Activated T-helper 2 cell treated with anti-CD3 and anti-CD28 coated beads, Interferon-gamma antibody, Interleukin-2, Interleukin-4, amounts not matched to agents 10 μg/mL and 5 μg/mL and 100 μg/mL, durations not matched to agents 14 hours and 24 hours and 36 hours (primary cell): Measurements from ENCODE around the gene FAM222B. TPM values are rescaled to one million over a fixed set of nuclear protein-coding genes. Genes with fewer than 3 reads are reported as not detected.

Experiments
- DNase-seq: peaks from one replicate; pipeline ENCODE4 v3.0.0; 2021; ENCODE audit warnings: low spot score
- H3K27ac Mint-ChIP-seq: one replicate; pipeline ENCODE4 v1.8.0; 2021; ENCODE audit warnings: mixed read lengths
- H3K27me3 Mint-ChIP-seq: one replicate; pipeline ENCODE4 v1.8.0; 2021; ENCODE audit warnings: low read depth, mixed read lengths
- H3K36me3 Mint-ChIP-seq: one replicate; pipeline ENCODE4 v1.8.0; 2021; ENCODE audit warnings: low read depth, mixed read lengths
- H3K4me1 Mint-ChIP-seq: one replicate; pipeline ENCODE4 v1.8.0; 2021; ENCODE audit warnings: low read depth, mixed read lengths
- H3K4me3 Mint-ChIP-seq: one replicate; pipeline ENCODE4 v1.8.0; 2021; ENCODE audit warnings: low read depth, mild to moderate bottlenecking, moderate library complexity, mixed read lengths
- H3K9me3 Mint-ChIP-seq: one replicate; pipeline ENCODE4 v1.8.0; 2021; ENCODE audit warnings: mixed read lengths
- intact Hi-C: fragments of 100-400 bp; cut with micrococcal nuclease; formaldehyde crosslinking; loops from one replicate; pipeline ENCODE4 v1.15.1; 2023
- total RNA-seq: library from RNA; stranded (reverse); gene quantifications from 2 replicates; pipeline ENCODE4 v1.2.3, GENCODE V29; 2022

FAM222B gene, protein sequence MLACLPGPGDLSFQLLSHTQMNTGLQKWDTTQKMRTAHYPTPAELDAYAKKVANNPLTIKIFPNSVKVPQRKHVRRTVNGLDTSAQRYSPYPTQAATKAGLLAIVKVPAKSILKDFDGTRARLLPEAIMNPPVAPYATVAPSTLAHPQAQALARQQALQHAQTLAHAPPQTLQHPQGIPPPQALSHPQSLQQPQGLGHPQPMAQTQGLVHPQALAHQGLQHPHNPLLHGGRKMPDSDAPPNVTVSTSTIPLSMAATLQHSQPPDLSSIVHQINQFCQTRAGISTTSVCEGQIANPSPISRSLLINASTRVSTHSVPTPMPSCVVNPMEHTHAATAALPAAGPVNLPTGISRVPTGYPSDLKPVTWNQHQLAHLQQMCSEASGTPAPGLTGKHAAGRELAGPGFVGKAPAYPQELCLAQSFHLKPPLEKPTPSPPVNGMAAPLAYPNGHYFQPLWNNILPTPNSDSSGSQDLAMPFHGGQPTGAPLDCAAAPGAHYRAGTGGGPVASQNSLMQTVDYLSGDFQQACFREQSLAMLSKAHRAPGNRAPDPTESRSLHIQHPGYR
- total RNA-seq, result 19.6 and 23.0 TPM in 2 replicates

DNA sequence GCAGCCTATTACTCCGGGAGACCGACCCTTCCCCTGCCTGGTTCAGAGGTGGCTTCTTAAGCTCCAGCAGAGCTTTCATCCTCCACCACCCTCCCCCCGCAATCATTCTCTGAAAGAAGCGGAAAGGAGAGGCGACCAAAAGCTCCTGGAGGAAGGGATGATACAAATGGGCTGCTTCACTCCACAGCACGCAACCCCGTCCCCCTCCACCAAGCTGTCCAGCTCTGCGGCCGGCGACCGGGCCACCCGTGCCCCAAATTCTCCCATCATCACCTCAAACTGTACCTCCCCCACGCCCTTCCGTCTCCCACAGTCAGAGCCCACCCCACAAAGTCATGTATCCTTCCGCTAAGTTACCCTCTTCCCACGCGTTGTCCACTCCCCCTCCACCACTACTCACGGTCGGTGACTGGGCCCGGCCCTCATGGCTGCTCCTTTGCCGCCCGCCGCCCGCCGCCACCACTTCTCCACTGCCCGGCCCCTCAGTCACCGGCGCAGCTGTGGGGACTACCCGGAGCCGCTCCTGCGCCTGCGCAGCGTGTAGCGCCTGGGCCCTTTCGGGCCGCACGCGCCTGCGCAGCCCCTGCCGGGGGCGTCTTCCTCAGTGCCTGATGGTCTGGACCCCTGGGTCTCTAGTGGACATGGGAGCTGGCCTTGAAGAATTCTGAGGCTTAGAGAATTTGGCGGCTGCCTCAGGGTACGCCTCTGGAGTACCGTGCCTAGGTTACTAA lies at the start of gene FAM222B:
FAM222B (minus strand) TSS at position 509 of the 731 bp plus-strand sequence. CDS start 76,123 bp downstream, outside the sequence.
- Mint-ChIP-seq H3K27me3 (no peaks in the 10 kb centered on the region), H3K9me3 (no peaks in the 10 kb centered on the region), H3K36me3 (peaks cover 10% of the 10 kb centered on the region), H3K4me1 (peaks cover 19% of the 10 kb centered on the region), H3K4me3 (peak within 1 kb of the TSS; percentile 98), H3K27ac (peak within 1 kb of the TSS; percentile 96)
- intact Hi-C loops, result loop anchor here (2.0 to 5.0 kb wide), 4 partner anchors 30 to 115 kb away; partner anchors contain the start of genes NEK8, PHF12 and TLCD1
- DNase-seq, result peak; percentile 84

DNA sequence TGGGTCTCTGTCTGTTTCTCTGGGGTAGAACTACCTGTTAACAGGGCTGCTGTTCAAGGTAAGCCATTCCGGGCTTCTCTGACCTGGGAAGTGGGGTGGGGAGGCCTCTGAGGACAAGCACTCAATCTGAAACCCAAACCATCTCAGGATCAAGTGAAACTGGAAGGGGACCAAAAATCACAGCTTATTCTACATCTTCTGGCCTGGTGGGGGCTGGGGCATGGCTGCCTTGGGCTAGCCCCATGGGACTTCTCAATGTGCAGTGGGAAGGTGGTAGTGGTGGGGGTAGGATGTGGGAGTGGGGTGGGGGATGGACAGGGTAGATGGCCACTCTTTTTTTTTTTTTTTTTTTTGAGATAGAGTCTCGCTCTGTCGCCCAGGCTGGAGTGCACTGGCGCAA lies 49.4 kb upstream of the FAM222B start:
- intact Hi-C loops, result loop anchor here (5.0 kb wide), 1 partner anchor 35 kb away; no protein-coding TSS in a partner anchor
- Mint-ChIP-seq H3K27ac (peak overlapping the region; percentile 78), H3K4me1 (peaks cover 55% of the 10 kb centered on the region), H3K36me3 (peaks cover 45% of the 10 kb centered on the region), H3K27me3 (no peaks in the 10 kb centered on the region), H3K4me3 (peak overlapping the region; percentile 18), H3K9me3 (no peaks in the 10 kb centered on the region)
- no peak for DNase-seq

DNA sequence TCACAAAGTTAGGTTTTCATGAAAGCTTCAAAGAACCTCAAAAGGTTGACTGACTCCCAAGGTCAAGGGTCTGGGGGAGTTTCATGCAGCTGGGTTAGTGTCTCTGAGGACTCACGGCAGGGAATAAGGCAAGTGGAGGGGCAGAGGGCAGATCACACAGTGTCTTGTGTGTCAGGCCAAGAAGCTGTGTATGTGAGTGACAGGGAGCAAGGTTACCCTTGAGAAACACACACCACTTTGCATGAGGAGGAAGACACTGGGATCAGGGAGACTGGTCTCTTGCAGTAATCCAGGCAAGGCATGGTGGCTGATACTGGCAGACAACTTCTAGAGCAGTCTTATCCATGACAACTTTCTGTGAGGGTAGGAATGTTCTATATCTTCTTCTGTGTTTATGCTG lies 48.6 kb upstream of the FAM222B start:
- Mint-ChIP-seq H3K27me3 (no peaks in the 10 kb centered on the region), H3K4me1 (peaks cover 48% of the 10 kb centered on the region), H3K4me3 (no peak overlapping the region), H3K27ac (peak overlapping the region; percentile 78), H3K36me3 (peaks cover 40% of the 10 kb centered on the region), H3K9me3 (no peaks in the 10 kb centered on the region)
- no peak for DNase-seq
- intact Hi-C loops, result loop anchor here (5.0 kb wide), 1 partner anchor 36 kb away; no protein-coding TSS in a partner anchor

DNA sequence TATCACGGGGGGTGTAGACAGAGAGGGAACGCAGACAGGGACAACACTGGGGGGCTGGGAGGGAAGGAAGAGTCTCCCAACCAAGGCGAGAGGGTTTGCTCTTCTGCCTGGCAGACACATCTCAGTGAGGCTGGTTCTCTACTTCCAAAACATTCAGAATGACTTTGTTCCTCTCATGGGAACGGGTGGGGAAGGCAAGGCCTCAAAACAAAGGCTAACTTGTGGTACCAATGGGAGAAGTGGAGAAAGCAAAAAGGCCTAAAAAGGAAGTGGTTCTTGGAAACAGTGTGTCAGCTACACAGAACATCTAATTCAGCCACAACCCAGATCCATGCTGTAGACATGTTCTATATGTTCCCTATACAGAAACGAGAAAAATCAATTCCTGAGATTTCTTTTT lies 47.4 kb upstream of the FAM222B start:
- peaks cover 36% of the 10 kb centered on the region for H3K36me3 Mint-ChIP-seq
- H3K9me3 Mint-ChIP-seq, result no peaks in the 10 kb centered on the region
- no peak overlapping the region for H3K4me3 Mint-ChIP-seq
- H3K27me3 Mint-ChIP-seq, result no peaks in the 10 kb centered on the region
- peaks cover 39% of the 10 kb centered on the region for H3K4me1 Mint-ChIP-seq
- DNase-seq, result no peak
- peak overlapping the region; percentile 13 for H3K27ac Mint-ChIP-seq
- intact Hi-C loops, result loop anchor here (5.0 kb wide), 1 partner anchor 37 kb away; no protein-coding TSS in a partner anchor

DNA sequence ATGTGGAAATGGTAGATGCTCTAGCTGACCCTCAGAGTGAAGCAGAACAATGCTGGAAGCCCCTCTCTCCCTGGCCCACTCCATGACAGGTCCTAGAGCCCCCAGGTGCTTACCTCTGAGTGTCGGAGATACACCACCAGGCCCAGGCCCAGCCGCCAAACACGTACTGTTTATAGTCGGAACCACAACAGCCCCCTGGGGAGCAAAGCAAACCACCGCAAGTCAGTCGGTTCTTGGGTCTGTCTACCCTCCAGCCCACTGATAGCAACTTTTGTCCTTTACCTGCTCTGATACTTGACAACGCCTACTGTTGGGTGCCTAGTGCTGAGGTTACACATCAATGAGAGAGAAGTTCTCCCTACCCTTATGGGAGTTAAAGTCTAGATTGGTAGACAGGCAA lies 46.2 kb upstream of the FAM222B start:
- intact Hi-C loops, result no loop called here
- Mint-ChIP-seq H3K27ac (peak overlapping the region; percentile 22), H3K4me1 (peaks cover 36% of the 10 kb centered on the region), H3K9me3 (no peaks in the 10 kb centered on the region), H3K4me3 (no peak overlapping the region), H3K36me3 (peaks cover 46% of the 10 kb centered on the region), H3K27me3 (no peaks in the 10 kb centered on the region)
- no peak for DNase-seq

DNA sequence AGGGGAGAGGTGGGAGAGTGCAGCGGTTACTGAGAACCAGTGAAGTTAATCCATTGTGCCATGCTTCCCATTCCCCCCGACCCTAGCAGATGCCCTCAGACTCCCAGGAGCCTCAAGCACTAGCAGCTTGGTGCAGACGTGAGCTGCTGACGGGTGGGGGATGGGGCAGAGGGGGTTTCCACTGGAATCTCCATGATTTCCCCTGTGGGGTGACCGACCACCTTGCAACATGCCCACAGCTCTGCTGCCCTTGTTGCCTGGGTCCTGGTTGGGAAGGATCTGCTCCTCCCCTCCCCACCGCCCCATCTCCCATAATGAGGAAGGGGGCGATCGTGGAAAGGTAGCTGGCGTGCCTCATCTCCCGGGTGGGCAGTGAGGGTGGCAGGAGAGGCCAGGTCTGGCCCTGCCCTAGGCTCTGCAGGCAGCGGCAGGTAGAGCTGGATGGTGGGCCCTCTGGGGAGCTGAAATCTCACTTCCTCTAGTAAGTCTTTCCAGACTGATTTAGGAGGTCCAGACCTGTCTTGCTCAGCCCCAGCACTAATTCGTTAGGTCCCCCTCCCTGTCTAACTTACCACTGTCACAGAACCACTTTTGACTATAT lies 45.4 kb upstream of the FAM222B start:
- Mint-ChIP-seq H3K4me1 (peaks cover 27% of the 10 kb centered on the region), H3K9me3 (no peaks in the 10 kb centered on the region), H3K36me3 (peaks cover 45% of the 10 kb centered on the region), H3K27ac (no peak overlapping the region), H3K4me3 (no peak overlapping the region), H3K27me3 (no peaks in the 10 kb centered on the region)
- DNase-seq, result no peak
- intact Hi-C loops, result no loop called here

DNA sequence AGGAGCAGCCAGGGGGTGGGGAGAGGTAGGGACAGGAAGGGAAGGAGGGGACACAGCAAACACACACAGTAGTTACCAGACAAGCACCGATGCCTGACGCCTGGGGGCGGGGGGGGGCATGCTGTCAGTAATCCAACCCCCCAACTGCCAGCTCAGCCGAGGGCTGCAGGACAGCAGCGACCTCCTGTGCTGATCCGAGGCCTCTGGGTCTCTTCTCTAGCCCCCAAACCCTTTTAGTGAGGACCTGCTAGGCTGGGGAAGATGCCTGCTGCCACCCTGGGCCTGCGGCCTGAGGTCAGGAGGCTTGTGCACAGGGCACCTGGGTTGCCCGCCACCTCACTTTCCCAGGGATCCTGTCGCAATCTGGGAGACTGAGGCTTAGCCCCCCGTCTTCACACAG lies 43.4 kb upstream of the FAM222B start:
- Mint-ChIP-seq H3K4me1 (peaks cover 12% of the 10 kb centered on the region), H3K36me3 (peaks cover 45% of the 10 kb centered on the region), H3K27ac (no peak overlapping the region), H3K27me3 (no peaks in the 10 kb centered on the region), H3K9me3 (no peaks in the 10 kb centered on the region), H3K4me3 (no peak overlapping the region)
- no peak for DNase-seq
- intact Hi-C loops, result no loop called here

DNA sequence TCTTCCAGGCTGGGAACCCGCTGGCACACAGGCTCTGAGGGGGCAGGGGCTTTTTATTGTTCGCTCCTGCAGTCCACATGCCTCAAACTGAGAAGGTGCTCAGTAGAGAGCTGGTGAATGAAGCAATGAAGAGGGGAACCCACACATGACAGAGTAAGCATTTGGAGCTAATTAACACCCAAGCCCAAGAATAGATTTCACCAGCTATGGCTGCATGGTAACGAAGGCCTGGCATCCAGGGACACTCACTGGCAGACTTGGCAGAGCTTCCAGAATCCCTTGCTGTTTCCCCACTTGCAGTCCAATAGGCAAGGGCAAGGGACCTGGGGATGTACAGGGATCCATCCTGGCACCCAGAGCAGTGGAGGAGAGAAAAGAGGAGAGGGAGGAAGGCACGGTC lies 42.8 kb upstream of the FAM222B start:
- intact Hi-C loops, result no loop called here
- Mint-ChIP-seq H3K36me3 (peaks cover 47% of the 10 kb centered on the region), H3K4me3 (no peak overlapping the region), H3K9me3 (no peaks in the 10 kb centered on the region), H3K27ac (no peak overlapping the region), H3K4me1 (peaks cover 8% of the 10 kb centered on the region), H3K27me3 (no peaks in the 10 kb centered on the region)
- no peak for DNase-seq

DNA sequence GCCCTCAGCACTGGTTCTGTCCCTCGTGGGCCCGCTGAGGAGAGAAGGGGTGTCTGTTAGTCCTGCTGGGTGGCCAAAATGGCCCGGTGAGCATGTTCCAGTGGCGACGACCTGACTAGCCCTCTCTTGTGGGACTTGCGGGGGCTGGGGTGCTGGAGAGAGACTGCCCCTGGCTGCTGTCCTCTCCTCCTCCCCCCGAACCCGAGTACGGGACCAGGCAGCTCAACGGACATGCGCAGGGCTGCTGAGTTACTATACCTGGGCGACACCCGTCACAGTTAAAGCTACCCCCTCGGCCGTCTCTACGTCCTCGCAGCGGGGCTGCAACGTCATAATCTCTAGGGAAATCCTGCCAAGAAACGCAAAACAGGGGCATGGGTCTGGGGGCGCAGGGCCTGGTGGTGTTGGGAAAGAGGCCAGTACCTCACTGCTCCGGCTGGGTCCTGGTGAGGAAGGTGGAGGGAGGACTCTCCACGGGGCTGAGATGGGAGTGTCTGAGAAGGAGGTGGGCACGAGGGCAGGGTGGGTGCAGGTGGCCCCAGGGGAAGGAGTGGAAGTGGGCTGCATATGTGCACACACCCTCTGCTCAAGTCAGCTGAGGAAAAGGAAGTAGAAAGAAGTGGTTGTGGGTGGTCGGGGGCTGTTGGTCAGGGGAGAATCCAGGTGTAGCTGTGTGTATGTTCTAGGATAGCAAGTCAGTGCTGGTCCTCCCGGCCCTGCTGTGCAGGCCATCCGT lies 41.5 kb upstream of the FAM222B start:
- DNase-seq, result no peak
- Mint-ChIP-seq H3K27me3 (no peaks in the 10 kb centered on the region), H3K9me3 (no peaks in the 10 kb centered on the region), H3K36me3 (peaks cover 50% of the 10 kb centered on the region), H3K4me1 (peaks cover 4% of the 10 kb centered on the region), H3K27ac (no peak overlapping the region), H3K4me3 (no peak overlapping the region)
- intact Hi-C loops, result no loop called here

DNA sequence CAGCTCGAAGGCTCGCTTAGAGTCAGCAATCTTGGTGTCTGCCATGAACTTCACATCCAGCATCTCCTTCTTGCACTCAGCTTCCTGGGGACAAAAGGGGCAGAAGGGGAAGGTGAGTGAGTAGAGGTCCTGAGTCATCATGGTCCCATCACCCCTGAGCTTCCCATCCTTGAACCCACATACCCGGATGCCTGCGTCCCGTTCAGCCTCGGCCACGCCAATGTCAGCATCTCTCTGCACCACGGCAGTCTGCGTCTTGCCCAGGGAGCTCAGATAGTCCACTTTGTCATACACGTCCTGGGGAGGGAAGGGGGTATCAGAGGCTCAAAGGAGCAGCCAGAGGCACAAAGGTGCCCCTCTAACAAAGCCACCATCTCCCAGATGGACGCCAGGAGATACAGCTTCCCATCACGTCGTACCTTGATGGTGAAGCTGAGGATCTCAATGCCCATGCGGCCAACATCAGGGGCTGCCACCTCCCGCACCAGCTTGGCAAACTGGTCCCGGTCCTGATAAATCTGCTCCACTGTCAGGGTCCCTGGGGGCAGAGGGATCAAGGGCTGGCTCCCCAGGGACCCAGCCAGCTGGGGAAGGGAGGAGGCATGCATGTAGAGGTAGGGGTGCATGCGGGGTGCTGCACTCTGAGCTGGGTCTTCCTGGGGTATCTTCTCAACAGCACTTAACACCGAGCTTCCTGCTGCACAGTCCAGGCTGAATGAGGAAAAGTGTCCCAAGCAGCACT lies 39.7 kb upstream of the FAM222B start:
- H3K27ac Mint-ChIP-seq, result no peak overlapping the region
- intact Hi-C loops, result no loop called here

DNA sequence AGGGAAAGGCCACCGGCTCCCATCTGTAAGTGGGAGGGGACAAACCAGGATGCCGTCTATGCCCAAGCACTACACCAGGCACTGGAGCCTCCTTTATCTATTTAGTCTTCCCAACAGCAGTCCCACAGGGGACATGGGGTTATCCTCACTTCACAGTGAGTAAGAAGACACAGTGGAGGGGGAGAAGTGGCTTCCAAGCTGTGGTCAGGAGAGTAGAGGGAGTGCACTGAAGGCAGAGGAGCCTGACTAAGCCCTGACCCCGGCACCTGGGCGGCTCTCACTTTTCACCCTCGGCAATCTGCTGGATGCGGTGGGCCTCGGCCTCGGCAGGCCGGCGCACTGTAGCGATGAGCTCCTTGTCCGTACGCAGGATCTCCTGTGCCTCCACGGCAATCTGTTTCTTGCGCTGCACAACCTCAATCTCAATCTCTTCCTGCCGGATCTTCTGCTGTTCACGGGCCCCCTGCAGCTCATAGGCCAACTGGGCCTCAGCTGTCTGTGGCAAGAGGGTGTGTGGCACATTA lies 39.0 kb upstream of the FAM222B start:
- peaks cover 61% of the 10 kb centered on the region for H3K36me3 Mint-ChIP-seq

More for the DNA sequence above, 39.7 kb upstream of the FAM222B start:
- Mint-ChIP-seq H3K36me3 (peaks cover 59% of the 10 kb centered on the region), H3K9me3 (no peaks in the 10 kb centered on the region), H3K27me3 (no peaks in the 10 kb centered on the region), H3K4me3 (no peak overlapping the region), H3K4me1 (no peaks in the 10 kb centered on the region)
- DNase-seq, result no peak

More for the DNA sequence above, 39.0 kb upstream of the FAM222B start:
- intact Hi-C loops, result no loop called here
- no peaks in the 10 kb centered on the region for H3K27me3 Mint-ChIP-seq
- no peaks in the 10 kb centered on the region for H3K9me3 Mint-ChIP-seq
- H3K4me1 Mint-ChIP-seq, result no peaks in the 10 kb centered on the region
- no peak overlapping the region for H3K4me3 Mint-ChIP-seq
- no peak for DNase-seq
- H3K27ac Mint-ChIP-seq, result no peak overlapping the region
